Measurements from ENCODE around the gene CBARP.
A peak's percentile ranks its signal among the peaks of the same experiment; 100 is the strongest.

The CBARP gene

DNA sequence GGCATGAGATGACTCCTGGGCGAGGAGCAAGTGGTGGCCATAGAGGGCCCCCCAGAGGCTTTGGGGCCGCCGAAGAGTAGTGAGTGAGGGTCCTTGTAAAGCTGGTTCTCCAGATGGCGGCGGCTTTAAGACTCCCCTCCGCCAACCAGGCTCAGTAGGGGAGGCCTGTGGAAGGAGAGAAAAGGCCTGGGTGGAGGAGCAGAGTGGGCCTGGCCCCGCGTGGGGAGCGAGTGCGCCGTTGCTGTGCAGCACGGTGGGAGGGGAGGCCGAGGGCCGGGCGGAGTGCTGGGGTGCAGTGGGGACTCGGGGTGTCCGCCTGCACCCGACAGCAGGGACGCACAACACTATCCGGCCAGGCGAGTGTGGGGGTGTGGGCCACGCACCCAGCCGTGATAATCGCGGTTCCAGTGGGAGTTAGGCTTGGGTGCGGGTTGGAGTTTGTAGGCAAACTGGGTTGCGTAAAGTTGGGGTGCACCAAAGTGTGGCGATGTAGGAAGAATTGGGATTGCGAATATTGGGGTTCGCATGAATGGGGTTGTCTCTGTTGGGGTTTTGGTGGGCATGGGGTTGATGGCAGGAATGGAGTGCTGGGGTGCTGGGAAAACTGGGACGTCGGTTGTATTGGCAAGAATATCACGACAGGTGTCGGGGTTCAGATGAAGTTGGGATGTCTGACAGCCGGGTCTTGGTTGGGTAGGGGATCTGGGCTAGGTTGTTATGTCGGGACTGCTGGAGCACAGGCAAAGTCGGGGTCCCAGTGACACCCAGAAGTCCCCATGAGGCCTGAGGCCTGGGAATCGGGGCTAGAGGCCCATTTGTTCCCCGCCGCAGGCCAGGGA lies 30.6 kb upstream of the CBARP start (continued):
- TF ChIP-seq, protein P1, sequence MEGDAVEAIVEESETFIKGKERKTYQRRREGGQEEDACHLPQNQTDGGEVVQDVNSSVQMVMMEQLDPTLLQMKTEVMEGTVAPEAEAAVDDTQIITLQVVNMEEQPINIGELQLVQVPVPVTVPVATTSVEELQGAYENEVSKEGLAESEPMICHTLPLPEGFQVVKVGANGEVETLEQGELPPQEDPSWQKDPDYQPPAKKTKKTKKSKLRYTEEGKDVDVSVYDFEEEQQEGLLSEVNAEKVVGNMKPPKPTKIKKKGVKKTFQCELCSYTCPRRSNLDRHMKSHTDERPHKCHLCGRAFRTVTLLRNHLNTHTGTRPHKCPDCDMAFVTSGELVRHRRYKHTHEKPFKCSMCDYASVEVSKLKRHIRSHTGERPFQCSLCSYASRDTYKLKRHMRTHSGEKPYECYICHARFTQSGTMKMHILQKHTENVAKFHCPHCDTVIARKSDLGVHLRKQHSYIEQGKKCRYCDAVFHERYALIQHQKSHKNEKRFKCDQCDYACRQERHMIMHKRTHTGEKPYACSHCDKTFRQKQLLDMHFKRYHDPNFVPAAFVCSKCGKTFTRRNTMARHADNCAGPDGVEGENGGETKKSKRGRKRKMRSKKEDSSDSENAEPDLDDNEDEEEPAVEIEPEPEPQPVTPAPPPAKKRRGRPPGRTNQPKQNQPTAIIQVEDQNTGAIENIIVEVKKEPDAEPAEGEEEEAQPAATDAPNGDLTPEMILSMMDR (tag by site-specific recombination; IDR thresholded peaks at IDR 0.05), result no peak
- peak; percentile 35 for TF ChIP-seq EGR2 (tag by site-specific recombination; IDR thresholded peaks at IDR 0.05; ENCODE audit: low read depth)
- no peak for TF ChIP-seq ZNF292 (tag by site-specific recombination; IDR thresholded peaks at IDR 0.05; ENCODE audit: borderline replicate concordance, low read depth)
- TF ChIP-seq ZNF2 (tag by site-specific recombination; IDR thresholded peaks at IDR 0.05), result peak; percentile 38; the same call in 1 of the 2 replicates
- peak; percentile 8; the same call in 1 of the 2 replicates for TF ChIP-seq WT1 (tag by site-specific recombination; IDR thresholded peaks at IDR 0.05)
- TF ChIP-seq BCL11B (tag by site-specific recombination; IDR thresholded peaks at IDR 0.05; ENCODE audit: low read depth), result 0 out of 2 replicates have a peak, but pooled peaks have one; percentile 5
- TF ChIP-seq, protein P2, sequence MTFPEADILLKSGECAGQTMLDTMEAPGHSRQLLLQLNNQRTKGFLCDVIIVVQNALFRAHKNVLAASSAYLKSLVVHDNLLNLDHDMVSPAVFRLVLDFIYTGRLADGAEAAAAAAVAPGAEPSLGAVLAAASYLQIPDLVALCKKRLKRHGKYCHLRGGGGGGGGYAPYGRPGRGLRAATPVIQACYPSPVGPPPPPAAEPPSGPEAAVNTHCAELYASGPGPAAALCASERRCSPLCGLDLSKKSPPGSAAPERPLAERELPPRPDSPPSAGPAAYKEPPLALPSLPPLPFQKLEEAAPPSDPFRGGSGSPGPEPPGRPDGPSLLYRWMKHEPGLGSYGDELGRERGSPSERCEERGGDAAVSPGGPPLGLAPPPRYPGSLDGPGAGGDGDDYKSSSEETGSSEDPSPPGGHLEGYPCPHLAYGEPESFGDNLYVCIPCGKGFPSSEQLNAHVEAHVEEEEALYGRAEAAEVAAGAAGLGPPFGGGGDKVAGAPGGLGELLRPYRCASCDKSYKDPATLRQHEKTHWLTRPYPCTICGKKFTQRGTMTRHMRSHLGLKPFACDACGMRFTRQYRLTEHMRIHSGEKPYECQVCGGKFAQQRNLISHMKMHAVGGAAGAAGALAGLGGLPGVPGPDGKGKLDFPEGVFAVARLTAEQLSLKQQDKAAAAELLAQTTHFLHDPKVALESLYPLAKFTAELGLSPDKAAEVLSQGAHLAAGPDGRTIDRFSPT (tag by site-specific recombination; IDR thresholded peaks at IDR 0.05), result peak; percentile 57; the same call in 1 of the 2 replicates
- TF ChIP-seq ZFP69B (tag by site-specific recombination; IDR thresholded peaks at IDR 0.05), result no peak
- no peak for TF ChIP-seq ZNF558 (tag by site-specific recombination; IDR thresholded peaks at IDR 0.05)
- TF ChIP-seq SP2 (tag by site-specific recombination; IDR thresholded peaks at IDR 0.05), result no peak
- no peak for TF ChIP-seq ZBTB7A (tag by site-specific recombination; IDR thresholded peaks at IDR 0.05; ENCODE audit: low read depth)
- TF ChIP-seq, protein P3, sequence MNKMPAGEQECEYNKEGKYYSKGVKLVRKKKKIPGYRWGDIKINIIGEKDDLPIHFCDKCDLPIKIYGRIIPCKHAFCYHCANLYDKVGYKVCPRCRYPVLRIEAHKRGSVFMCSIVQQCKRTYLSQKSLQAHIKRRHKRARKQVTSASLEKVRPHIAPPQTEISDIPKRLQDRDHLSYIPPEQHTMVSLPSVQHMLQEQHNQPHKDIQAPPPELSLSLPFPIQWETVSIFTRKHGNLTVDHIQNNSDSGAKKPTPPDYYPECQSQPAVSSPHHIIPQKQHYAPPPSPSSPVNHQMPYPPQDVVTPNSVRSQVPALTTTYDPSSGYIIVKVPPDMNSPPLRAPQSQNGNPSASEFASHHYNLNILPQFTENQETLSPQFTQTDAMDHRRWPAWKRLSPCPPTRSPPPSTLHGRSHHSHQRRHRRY (tag by site-specific recombination; IDR thresholded peaks at IDR 0.05), result peak; percentile 49; the same call in 1 of the 2 replicates
- TF ChIP-seq, protein P4, sequence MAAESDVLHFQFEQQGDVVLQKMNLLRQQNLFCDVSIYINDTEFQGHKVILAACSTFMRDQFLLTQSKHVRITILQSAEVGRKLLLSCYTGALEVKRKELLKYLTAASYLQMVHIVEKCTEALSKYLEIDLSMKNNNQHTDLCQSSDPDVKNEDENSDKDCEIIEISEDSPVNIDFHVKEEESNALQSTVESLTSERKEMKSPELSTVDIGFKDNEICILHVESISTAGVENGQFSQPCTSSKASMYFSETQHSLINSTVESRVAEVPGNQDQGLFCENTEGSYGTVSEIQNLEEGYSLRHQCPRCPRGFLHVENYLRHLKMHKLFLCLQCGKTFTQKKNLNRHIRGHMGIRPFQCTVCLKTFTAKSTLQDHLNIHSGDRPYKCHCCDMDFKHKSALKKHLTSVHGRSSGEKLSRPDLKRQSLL (tag by site-specific recombination; IDR thresholded peaks at IDR 0.05), result no peak
- TF ChIP-seq ZSCAN16 (tag by site-specific recombination; IDR thresholded peaks at IDR 0.05), result no peak
- TF ChIP-seq ZIC2 (tag by site-specific recombination; IDR thresholded peaks at IDR 0.05), result peak; percentile 13; the same call in 1 of the 2 replicates
- TF ChIP-seq, protein P5, sequence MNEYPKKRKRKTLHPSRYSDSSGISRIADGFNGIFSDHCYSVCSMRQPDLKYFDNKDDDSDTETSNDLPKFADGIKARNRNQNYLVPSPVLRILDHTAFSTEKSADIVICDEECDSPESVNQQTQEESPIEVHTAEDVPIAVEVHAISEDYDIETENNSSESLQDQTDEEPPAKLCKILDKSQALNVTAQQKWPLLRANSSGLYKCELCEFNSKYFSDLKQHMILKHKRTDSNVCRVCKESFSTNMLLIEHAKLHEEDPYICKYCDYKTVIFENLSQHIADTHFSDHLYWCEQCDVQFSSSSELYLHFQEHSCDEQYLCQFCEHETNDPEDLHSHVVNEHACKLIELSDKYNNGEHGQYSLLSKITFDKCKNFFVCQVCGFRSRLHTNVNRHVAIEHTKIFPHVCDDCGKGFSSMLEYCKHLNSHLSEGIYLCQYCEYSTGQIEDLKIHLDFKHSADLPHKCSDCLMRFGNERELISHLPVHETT (tag by site-specific recombination; IDR thresholded peaks at IDR 0.05), result no peak
- no peak for TF ChIP-seq ZSCAN23 (tag by site-specific recombination; IDR thresholded peaks at IDR 0.05)
- peak; percentile 13; the same call in 1 of the 2 replicates for TF ChIP-seq ZNF433 (tag by site-specific recombination; IDR thresholded peaks at IDR 0.05; ENCODE audit: low read depth)
- TF ChIP-seq PRDM1 (tag by site-specific recombination; IDR thresholded peaks at IDR 0.05), result no peak
- TF ChIP-seq, protein P6, sequence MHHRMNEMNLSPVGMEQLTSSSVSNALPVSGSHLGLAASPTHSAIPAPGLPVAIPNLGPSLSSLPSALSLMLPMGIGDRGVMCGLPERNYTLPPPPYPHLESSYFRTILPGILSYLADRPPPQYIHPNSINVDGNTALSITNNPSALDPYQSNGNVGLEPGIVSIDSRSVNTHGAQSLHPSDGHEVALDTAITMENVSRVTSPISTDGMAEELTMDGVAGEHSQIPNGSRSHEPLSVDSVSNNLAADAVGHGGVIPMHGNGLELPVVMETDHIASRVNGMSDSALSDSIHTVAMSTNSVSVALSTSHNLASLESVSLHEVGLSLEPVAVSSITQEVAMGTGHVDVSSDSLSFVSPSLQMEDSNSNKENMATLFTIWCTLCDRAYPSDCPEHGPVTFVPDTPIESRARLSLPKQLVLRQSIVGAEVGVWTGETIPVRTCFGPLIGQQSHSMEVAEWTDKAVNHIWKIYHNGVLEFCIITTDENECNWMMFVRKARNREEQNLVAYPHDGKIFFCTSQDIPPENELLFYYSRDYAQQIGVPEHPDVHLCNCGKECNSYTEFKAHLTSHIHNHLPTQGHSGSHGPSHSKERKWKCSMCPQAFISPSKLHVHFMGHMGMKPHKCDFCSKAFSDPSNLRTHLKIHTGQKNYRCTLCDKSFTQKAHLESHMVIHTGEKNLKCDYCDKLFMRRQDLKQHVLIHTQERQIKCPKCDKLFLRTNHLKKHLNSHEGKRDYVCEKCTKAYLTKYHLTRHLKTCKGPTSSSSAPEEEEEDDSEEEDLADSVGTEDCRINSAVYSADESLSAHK (tag by site-specific recombination; IDR thresholded peaks at IDR 0.05), result peak; percentile 96
- peak; percentile 82; the same call in 1 of the 2 replicates for TF ChIP-seq ZEB2 (tag by site-specific recombination; IDR thresholded peaks at IDR 0.05)
- TF ChIP-seq, protein P7, sequence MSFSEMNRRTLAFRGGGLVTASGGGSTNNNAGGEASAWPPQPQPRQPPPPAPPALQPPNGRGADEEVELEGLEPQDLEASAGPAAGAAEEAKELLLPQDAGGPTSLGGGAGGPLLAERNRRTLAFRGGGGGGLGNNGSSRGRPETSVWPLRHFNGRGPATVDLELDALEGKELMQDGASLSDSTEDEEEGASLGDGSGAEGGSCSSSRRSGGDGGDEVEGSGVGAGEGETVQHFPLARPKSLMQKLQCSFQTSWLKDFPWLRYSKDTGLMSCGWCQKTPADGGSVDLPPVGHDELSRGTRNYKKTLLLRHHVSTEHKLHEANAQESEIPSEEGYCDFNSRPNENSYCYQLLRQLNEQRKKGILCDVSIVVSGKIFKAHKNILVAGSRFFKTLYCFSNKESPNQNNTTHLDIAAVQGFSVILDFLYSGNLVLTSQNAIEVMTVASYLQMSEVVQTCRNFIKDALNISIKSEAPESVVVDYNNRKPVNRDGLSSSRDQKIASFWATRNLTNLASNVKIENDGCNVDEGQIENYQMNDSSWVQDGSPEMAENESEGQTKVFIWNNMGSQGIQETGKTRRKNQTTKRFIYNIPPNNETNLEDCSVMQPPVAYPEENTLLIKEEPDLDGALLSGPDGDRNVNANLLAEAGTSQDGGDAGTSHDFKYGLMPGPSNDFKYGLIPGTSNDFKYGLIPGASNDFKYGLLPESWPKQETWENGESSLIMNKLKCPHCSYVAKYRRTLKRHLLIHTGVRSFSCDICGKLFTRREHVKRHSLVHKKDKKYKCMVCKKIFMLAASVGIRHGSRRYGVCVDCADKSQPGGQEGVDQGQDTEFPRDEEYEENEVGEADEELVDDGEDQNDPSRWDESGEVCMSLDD (tag by site-specific recombination; IDR thresholded peaks at IDR 0.05), result peak; percentile 99
- no peak for TF ChIP-seq ZNF394 (tag by site-specific recombination; IDR thresholded peaks at IDR 0.05; ENCODE audit: borderline replicate concordance)

All from HEK293 (cell line).